SK-N-SH (cell line): ENCODE data around the gene TMEM259. TPM values are rescaled to one million over a fixed set of nuclear protein-coding genes. Genes with fewer than 3 reads are reported as not detected.
A peak's percentile ranks its signal among the peaks of the same experiment; 100 is the strongest.

ENCODE experiments used
- CTCF ChIA-PET: fragments of 300-600, 350-600 bp; formaldehyde crosslinking; extraction: SDS; loops from one replicate; lab custom pipeline; 2021; lab: Yijun Ruan, JAX
- POLR2A ChIA-PET: fragments of 350-600 bp; sonication (Branson Sonifier 250); formaldehyde crosslinking; extraction: SDS; loops from one replicate; lab custom pipeline; 2020; ENCODE audit warnings: antibody characterized with exemption, inconsistent platforms; lab: Yijun Ruan, JAX
- DNase-seq: peaks from one replicate; pipeline ENCODE4 v3.0.0; 2012
- H2AFZ ChIP-seq: fragments of 200-600 bp; sonication (generic); 2 replicates; pipeline ENCODE4 v1.8.1; 2016; ENCODE audit warnings: antibody characterized with exemption, mild to moderate bottlenecking, low read depth
- H3F3A ChIP-seq: fragments of 200-600 bp; sonication (generic); replicated peaks from 2 replicates; pipeline ENCODE3; 2016; ENCODE audit warnings: antibody characterized with exemption, mild to moderate bottlenecking; ENCODE audit not compliant: insufficient read depth
- H3K27ac ChIP-seq, 2 experiments: fragments of 200-500 bp in 1 of 2; fragments of 200-600 bp in 1 of 2; sonication (Bioruptor generic) in 1 of 2; sonication (generic), shearing (Covaris generic) in 1 of 2; 2 replicates each; pipeline versions ENCODE4 v1.5.1 to v1.6.1; 2014 to 2016; ENCODE audit warnings: low read depth in 2 of 2, inconsistent platforms in 1 of 2, low read length in 1 of 2, mild to moderate bottlenecking in 1 of 2, mixed read lengths in 1 of 2
- H3K27me3 ChIP-seq: fragments of 200-600 bp; sonication (generic), shearing (Covaris generic); 2 replicates; pipeline ENCODE4 v1.6.1; 2016; ENCODE audit warnings: mixed run types; ENCODE audit not compliant: insufficient read depth
- H3K36me3 ChIP-seq, 2 experiments: fragments of 200-500 bp in 1 of 2; fragments of 200-600 bp in 1 of 2; sonication (Bioruptor generic) in 1 of 2; sonication (generic) in 1 of 2; replicated peaks in 1 of 2; 2 replicates each; pipeline versions ENCODE3 to v1.5.1; 2014 to 2016; ENCODE audit warnings: low read length in 1 of 2, mild to moderate bottlenecking in 1 of 2; ENCODE audit not compliant: insufficient read depth in 2 of 2, control insufficient read depth in 1 of 2
- H3K4me1 ChIP-seq, 2 experiments: fragments of 200-500 bp in 1 of 2; fragments of 200-600 bp in 1 of 2; sonication (Bioruptor generic) in 1 of 2; sonication (generic), shearing (Covaris generic) in 1 of 2; 2 replicates each; pipeline versions ENCODE4 v1.5.1 to v1.6.1; 2014 to 2016; ENCODE audit warnings: low read depth in 1 of 2, low read length in 1 of 2, mixed run types in 1 of 2; ENCODE audit not compliant: insufficient read depth in 2 of 2, control insufficient read depth in 1 of 2
- H3K4me2 ChIP-seq: fragments of 200-600 bp; sonication (generic), shearing (Covaris generic); 2 replicates; pipeline ENCODE4 v1.6.1; 2017; ENCODE audit warnings: mixed run types
- H3K4me3 ChIP-seq, 2 experiments: fragments of 200-500 bp in 1 of 2; fragments of 200-600 bp in 1 of 2; sonication (Bioruptor generic) in 1 of 2; sonication (generic), shearing (Covaris generic) in 1 of 2; 2 replicates each; pipeline versions ENCODE4 v1.5.1 to v1.8.1; 2014 to 2016; ENCODE audit warnings: low read depth in 2 of 2, inconsistent platforms in 1 of 2, low read length in 1 of 2, mild to moderate bottlenecking in 1 of 2, mixed read lengths in 1 of 2, moderate library complexity in 1 of 2
- H3K79me2 ChIP-seq: fragments of 200-600 bp; sonication (generic); 2 replicates; pipeline ENCODE4 v1.8.1; 2017; ENCODE audit warnings: mild to moderate bottlenecking; ENCODE audit not compliant: insufficient read depth
- H3K9ac ChIP-seq: fragments of 200-600 bp; sonication (generic); 2 replicates; pipeline ENCODE4 v1.6.1; 2017; ENCODE audit warnings: mixed run types
- H3K9me2 ChIP-seq: fragments of 200-600 bp; sonication (generic); 2 replicates; pipeline ENCODE4 v1.6.1; 2017; ENCODE audit warnings: mixed run types
- H3K9me3 ChIP-seq: fragments of 200-600 bp; sonication (generic); 2 replicates; pipeline ENCODE4 v1.6.1; 2017; ENCODE audit warnings: mixed run types, mild to moderate bottlenecking, moderate library complexity
- H4K20me1 ChIP-seq: fragments of 200-600 bp; sonication (generic); 2 replicates; pipeline ENCODE4 v1.6.1; 2017; ENCODE audit warnings: mild to moderate bottlenecking, mixed run types; ENCODE audit not compliant: insufficient read depth
- CHD2 ChIP-seq: fragments of 150-350 bp; IDR thresholded peaks from 2 replicates; pipeline ENCODE4 v1.6.1; 2018; ENCODE audit warnings: low read length; ENCODE audit not compliant: partially characterized antibody
- ELF1 ChIP-seq: IDR thresholded peaks from 2 replicates; pipeline ENCODE4 v1.4.0; 2012
- MAX ChIP-seq: IDR thresholded peaks from 2 replicates; pipeline ENCODE4 v1.4.0; 2012; ENCODE audit warnings: low read depth
- NFIC ChIP-seq: IDR thresholded peaks from 2 replicates; pipeline ENCODE4 v1.4.0; 2012; ENCODE audit warnings: borderline replicate concordance
- RCOR1 ChIP-seq: fragments of 150-350 bp; IDR thresholded peaks from 2 replicates; pipeline ENCODE4 v1.6.1; 2017; ENCODE audit warnings: antibody characterized with exemption, low read length
- RXRA ChIP-seq: IDR thresholded peaks from 2 replicates; pipeline ENCODE4 v1.4.0; 2012; ENCODE audit warnings: low read depth, mild to moderate bottlenecking, borderline replicate concordance
- SIN3A ChIP-seq: IDR thresholded peaks from 2 replicates; pipeline ENCODE4 v1.6.1; 2012; ENCODE audit warnings: low read depth, mild to moderate bottlenecking, low read length, moderate library complexity, borderline replicate concordance
- TAF1 ChIP-seq: IDR thresholded peaks from 2 replicates; pipeline ENCODE4 v1.6.1; 2012; ENCODE audit warnings: low read depth, mild to moderate bottlenecking, low read length, moderate library complexity, borderline replicate concordance
- TCF12 ChIP-seq: IDR thresholded peaks from 2 replicates; pipeline ENCODE4 v1.4.0; 2012
- TEAD4 ChIP-seq: IDR thresholded peaks from 2 replicates; pipeline ENCODE4 v1.4.0; 2012; ENCODE audit warnings: mild to moderate bottlenecking, borderline replicate concordance; ENCODE audit not compliant: insufficient read depth
- USF1 ChIP-seq: IDR thresholded peaks from 2 replicates; pipeline ENCODE4 v1.4.0; 2012; ENCODE audit warnings: low read depth, borderline replicate concordance
- YY1 ChIP-seq: IDR thresholded peaks from 2 replicates; pipeline ENCODE4 v1.4.0; 2012; ENCODE audit warnings: low read depth, mild to moderate bottlenecking
- ZBTB33 ChIP-seq: IDR thresholded peaks from 2 replicates; pipeline ENCODE4 v1.4.0; 2012; ENCODE audit warnings: low read depth, borderline replicate concordance
- WGBS: methylation state at CpG from one replicate; pipeline ENCODE4 v1.1.6; 2017; ENCODE audit warnings: low lambda C conversion rate; 5-methylcytosine and 5-hydroxymethylcytosine counted together
- polyA plus RNA-seq, 3 experiments: library from polyadenylated mRNA; depleted of rRNA; stranded (reverse); fragments of >200 nt; gene quantifications; 2 replicates each; pipeline ENCODE4 v1.2.3, GENCODE V29; 2012
- TF ChIP-seq, protein P1 (sequence below): IDR thresholded peaks from 2 replicates; pipeline ENCODE4; 2012
- TF ChIP-seq, protein P2 (sequence below): fragments of 150-350 bp; IDR thresholded peaks from 2 replicates; pipeline ENCODE4 v1.6.1; 2016; ENCODE audit warnings: mild to moderate bottlenecking, low read depth, low read length

Gene TMEM259
- polyA plus RNA-seq, 1 of the 3 experiments (the other 2 are of a cell fraction) = 138 TPM

DNA sequence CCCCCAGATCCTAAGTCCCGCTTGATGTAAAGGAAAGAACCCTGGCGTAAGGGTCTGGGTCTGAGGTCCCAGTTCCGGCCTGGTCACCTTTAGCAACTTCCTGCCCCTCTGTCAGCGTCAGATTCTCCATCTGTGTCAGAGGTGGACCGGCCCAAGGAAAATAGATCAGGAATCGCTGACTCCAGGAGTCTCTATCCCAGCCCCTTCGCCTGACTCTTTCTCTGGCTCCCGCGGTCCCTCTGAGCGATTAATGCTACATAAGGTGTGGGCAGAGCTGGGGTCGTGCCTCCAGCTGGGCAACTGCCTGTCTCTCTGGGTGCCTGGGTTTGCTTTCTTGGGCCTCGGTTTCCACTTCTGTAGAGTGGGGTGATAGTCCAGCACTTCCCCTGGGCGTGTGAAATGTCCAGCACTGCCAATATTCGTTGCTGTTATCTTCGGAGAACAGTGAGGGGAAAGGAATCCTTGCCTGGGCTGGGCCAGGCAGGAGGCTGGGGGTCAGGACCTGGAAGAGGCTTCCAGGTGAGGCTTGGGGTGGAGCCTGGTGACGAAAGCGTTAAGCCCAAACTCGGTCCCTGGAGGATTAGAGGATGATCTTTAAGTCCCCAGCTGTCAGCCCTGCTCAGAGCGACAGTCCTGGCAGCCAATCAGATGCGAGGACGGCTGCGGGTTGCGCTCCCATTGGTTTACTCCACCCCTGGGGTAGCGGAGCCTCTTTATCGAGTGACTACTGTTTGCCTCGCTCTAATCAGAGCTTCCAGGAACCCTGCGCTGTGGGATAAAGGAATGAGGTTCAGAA, 19.8 kb upstream of the TMEM259 start:
- peak; percentile 62 for TF ChIP-seq CHD2
- TF ChIP-seq, protein P1, sequence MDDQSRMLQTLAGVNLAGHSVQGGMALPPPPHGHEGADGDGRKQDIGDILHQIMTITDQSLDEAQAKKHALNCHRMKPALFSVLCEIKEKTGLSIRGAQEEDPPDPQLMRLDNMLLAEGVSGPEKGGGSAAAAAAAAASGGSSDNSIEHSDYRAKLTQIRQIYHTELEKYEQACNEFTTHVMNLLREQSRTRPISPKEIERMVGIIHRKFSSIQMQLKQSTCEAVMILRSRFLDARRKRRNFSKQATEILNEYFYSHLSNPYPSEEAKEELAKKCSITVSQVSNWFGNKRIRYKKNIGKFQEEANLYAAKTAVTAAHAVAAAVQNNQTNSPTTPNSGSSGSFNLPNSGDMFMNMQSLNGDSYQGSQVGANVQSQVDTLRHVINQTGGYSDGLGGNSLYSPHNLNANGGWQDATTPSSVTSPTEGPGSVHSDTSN = peak; percentile 100
- peak; percentile 17; the same call in 1 of the 2 replicates for TF ChIP-seq RCOR1
- TF ChIP-seq SIN3A = no peak; the same call in 1 of the 2 replicates
- TF ChIP-seq, protein P2, sequence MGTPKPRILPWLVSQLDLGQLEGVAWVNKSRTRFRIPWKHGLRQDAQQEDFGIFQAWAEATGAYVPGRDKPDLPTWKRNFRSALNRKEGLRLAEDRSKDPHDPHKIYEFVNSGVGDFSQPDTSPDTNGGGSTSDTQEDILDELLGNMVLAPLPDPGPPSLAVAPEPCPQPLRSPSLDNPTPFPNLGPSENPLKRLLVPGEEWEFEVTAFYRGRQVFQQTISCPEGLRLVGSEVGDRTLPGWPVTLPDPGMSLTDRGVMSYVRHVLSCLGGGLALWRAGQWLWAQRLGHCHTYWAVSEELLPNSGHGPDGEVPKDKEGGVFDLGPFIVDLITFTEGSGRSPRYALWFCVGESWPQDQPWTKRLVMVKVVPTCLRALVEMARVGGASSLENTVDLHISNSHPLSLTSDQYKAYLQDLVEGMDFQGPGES = peak; percentile 87
- TF ChIP-seq, all 33 proteins: peak for 4
- peak overlapping the region; percentile 49 for H3K9ac ChIP-seq
- CTCF ChIA-PET = interaction anchor here (0.6 to 1.8 kb wide), 11 partner anchors 12 to 226 kb away, joined by 3 to 6 read pairs (median 3); no protein-coding TSS in a partner anchor
- H4K20me1 ChIP-seq = peaks cover 22% of the 10 kb centered on the region
- no peaks in the 10 kb centered on the region for H3K79me2 ChIP-seq
- no peak overlapping the region; a peak in 1 of 4 replicates for H3K27ac ChIP-seq
- peak overlapping the region; percentile 96 for H3K4me2 ChIP-seq
- POLR2A ChIA-PET = interaction anchor here (0.8 to 1.2 kb wide), 4 partner anchors 10 to 63 kb away, joined by 3 to 4 read pairs (median 4); partner anchors contain the start of gene GPX4
- H2AFZ ChIP-seq = 0 out of 2 replicates have a peak overlapping the region, but pooled peaks have one; percentile 42
- H3F3A ChIP-seq = peaks cover 31% of the 10 kb centered on the region
- peaks cover 10 to 11% of the 10 kb centered on the region in 2 experiments for H3K36me3 ChIP-seq
- under 1% methylated on average over 14 of the region's 27 CpGs for WGBS
- peaks cover 0 to 31% of the 10 kb centered on the region in 2 experiments; a peak in 2 of 4 replicates for H3K4me1 ChIP-seq
- H3K9me3 ChIP-seq = no peaks in the 10 kb centered on the region
- H3K4me3 ChIP-seq = peak overlapping the region; percentile 67 to 87
- DNase-seq = peak; percentile 97
- no peaks in the 10 kb centered on the region for H3K27me3 ChIP-seq
- H3K9me2 ChIP-seq = no peaks in the 10 kb centered on the region

DNA sequence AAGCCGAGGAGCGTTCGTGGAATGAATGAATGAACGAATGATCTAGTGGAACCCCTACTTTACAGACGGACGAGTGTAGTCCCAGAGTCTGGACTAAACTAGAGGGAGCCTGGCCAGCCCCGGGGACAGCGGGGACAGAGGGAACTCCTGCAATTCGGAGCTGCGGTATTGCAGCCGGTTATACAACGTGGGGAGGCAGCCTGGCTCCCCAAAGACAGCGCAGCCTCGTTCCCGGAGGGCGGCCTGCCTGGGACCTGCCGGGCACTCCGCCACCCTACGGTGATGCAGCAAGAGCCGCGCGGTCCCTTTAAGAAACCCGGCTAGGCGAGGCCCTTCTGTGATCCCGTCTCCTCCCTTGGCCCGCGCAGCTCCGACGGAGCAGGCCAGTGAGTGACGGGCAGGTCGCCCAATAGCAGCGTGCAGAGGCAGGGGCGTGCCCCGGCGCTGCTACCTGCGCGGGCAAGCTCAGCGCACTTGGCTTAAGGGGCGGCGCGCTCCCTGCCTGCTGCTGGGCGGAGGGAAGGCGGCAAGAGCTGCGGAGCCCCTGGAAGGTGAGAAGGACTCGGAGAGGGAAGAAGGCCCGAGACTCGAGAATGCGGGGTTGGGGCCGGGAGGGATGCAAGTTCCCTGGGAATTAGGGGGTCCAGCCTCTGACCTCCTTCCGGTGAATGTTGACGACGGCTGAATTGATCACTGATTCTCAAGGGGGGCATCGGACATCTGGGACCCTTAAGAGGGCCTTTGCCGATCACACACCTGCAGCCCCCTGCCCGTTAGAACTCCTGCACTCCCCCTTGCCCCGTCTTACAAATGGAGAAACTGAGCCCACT, 18.9 kb upstream of the TMEM259 start, which contains the start of gene ABCA7:
Gene ABCA7, plus strand, starts transcription at position 462 of the 830 bp plus-strand sequence. CDS start 1,255 bp downstream, outside the sequence.
- POLR2A ChIA-PET = interaction anchor here (1.0 kb wide), 1 partner anchor 9 kb away, joined by 4 read pairs; no protein-coding TSS in a partner anchor
- no peak for TF ChIP-seq TAF1
- no peak for TF ChIP-seq YY1
- no peak for TF ChIP-seq TEAD4
- TF ChIP-seq RXRA = no peak
- TF ChIP-seq MAX = peak; percentile 50; the same call in 1 of the 2 replicates
- no peak for TF ChIP-seq NFIC
- no peak for TF ChIP-seq ELF1
- TF ChIP-seq USF1 = peak; percentile 30; the same call in 1 of the 2 replicates
- TF ChIP-seq ZBTB33 = no peak
- TF ChIP-seq RCOR1 = no peak
- TF ChIP-seq TCF12 = no peak

More for the DNA sequence above, 18.9 kb upstream of the TMEM259 start, which contains the start of gene ABCA7:
- Histone ChIP-seq H3K9me2 (no peaks in the 10 kb centered on the region), H3K4me1 (peaks cover 0 to 31% of the 10 kb centered on the region in 2 experiments; a peak in 2 of 4 replicates), H2AFZ (0 out of 2 replicates have a peak within 1 kb of the TSS, but pooled peaks have one; percentile 42), H3F3A (peaks cover 36% of the 10 kb centered on the region), H3K36me3 (peaks cover 10 to 14% of the 10 kb centered on the region in 2 experiments), H3K9ac (peak within 1 kb of the TSS; percentile 49), H3K9me3 (no peaks in the 10 kb centered on the region), H4K20me1 (peaks cover 28% of the 10 kb centered on the region), H3K4me3 (peak within 1 kb of the TSS; percentile 67 to 87), H3K27ac (peak within 1 kb of the TSS; percentile 3 to 24; a peak in 1 of 4 replicates), H3K27me3 (no peaks in the 10 kb centered on the region), H3K4me2 (peak within 1 kb of the TSS; percentile 96), H3K79me2 (no peaks in the 10 kb centered on the region)
- CTCF ChIA-PET = interaction anchor here (0.6 to 1.7 kb wide), 5 partner anchors 16 to 227 kb away, joined by 3 to 6 read pairs (median 4); partner anchors contain the start of gene GPX4
- 4% methylated on average over 23 of the region's 56 CpGs for WGBS
- DNase-seq = peak; percentile 98
